ENCODE measurements around the gene MYO5B.

DNA sequence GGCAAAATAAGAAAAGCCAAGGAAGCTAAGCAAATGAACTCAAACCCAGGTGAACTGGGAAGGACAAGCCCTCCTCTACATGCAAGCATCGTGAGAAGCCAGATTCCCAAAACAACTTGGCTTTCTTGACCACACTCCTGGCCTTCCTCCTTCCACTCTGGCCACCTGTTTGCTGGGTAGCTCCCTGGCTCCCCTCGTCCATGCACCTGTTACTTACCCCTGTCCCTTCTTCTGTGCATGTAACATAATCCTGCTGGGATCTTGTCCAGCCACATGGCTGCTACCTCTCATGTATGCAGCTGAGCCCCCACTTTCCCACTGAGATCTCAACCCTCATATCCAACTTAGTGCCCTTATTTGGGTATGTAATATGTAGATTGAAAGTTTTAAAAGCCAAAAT, 121.6 kb downstream of the MYO5B start:
- TF ChIP-seq EP300 (conservative IDR thresholded peaks at IDR 0.05; ENCODE audit: poor library complexity, severe bottlenecking) (no peak), POLR2AphosphoS5 (IDR thresholded peaks at IDR 0.05) (no peak), TAF1 (IDR thresholded peaks at IDR 0.05; ENCODE audit: low read depth) (no peak), EZH2 (IDR thresholded peaks at IDR 0.05; ENCODE audit: borderline replicate concordance, insufficient read depth, low read length, poor library complexity, severe bottlenecking) (no peak), MXI1 (conservative IDR thresholded peaks at IDR 0.05; ENCODE audit: poor library complexity, severe bottlenecking) (no peak), RAD21 (conservative IDR thresholded peaks at IDR 0.05) (no peak), SMC3 (conservative IDR thresholded peaks at IDR 0.05; ENCODE audit: poor library complexity) (no peak)
- TF ChIP-seq, protein P1, sequence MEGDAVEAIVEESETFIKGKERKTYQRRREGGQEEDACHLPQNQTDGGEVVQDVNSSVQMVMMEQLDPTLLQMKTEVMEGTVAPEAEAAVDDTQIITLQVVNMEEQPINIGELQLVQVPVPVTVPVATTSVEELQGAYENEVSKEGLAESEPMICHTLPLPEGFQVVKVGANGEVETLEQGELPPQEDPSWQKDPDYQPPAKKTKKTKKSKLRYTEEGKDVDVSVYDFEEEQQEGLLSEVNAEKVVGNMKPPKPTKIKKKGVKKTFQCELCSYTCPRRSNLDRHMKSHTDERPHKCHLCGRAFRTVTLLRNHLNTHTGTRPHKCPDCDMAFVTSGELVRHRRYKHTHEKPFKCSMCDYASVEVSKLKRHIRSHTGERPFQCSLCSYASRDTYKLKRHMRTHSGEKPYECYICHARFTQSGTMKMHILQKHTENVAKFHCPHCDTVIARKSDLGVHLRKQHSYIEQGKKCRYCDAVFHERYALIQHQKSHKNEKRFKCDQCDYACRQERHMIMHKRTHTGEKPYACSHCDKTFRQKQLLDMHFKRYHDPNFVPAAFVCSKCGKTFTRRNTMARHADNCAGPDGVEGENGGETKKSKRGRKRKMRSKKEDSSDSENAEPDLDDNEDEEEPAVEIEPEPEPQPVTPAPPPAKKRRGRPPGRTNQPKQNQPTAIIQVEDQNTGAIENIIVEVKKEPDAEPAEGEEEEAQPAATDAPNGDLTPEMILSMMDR (IDR thresholded peaks at IDR 0.05; ENCODE audit: poor library complexity, severe bottlenecking) = no peak
- TF ChIP-seq, protein P2, sequence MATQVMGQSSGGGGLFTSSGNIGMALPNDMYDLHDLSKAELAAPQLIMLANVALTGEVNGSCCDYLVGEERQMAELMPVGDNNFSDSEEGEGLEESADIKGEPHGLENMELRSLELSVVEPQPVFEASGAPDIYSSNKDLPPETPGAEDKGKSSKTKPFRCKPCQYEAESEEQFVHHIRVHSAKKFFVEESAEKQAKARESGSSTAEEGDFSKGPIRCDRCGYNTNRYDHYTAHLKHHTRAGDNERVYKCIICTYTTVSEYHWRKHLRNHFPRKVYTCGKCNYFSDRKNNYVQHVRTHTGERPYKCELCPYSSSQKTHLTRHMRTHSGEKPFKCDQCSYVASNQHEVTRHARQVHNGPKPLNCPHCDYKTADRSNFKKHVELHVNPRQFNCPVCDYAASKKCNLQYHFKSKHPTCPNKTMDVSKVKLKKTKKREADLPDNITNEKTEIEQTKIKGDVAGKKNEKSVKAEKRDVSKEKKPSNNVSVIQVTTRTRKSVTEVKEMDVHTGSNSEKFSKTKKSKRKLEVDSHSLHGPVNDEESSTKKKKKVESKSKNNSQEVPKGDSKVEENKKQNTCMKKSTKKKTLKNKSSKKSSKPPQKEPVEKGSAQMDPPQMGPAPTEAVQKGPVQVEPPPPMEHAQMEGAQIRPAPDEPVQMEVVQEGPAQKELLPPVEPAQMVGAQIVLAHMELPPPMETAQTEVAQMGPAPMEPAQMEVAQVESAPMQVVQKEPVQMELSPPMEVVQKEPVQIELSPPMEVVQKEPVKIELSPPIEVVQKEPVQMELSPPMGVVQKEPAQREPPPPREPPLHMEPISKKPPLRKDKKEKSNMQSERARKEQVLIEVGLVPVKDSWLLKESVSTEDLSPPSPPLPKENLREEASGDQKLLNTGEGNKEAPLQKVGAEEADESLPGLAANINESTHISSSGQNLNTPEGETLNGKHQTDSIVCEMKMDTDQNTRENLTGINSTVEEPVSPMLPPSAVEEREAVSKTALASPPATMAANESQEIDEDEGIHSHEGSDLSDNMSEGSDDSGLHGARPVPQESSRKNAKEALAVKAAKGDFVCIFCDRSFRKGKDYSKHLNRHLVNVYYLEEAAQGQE (IDR thresholded peaks at IDR 0.05; ENCODE audit: borderline replicate concordance) = no peak
